ENCODE measurements around the gene USP1.

USP1 gene

DNA sequence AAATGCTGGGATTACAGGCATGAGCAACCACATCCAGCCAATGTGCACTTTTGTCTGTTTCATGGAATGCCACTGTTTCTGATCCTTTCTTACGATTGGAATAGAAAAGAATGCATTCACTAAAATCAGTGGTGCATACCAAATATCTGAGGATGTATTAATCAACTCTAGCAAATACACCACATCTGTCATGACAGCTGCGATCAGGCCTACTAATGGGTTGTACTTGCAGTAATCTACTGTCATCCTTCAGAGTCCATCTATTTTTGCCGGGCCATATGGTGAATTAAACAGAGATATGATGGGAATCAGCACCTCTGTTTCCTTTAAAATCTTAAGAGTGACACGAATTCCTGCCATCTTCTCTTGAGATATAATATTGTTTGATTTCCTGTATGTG is 8.5 kb upstream of the USP1 start:
- DNase-seq (ENCODE audit: low read depth), result no peak

- no peak for DNase-seq (ENCODE audit: low read depth)
Observed at GRCh38 chr1:62429581-62429980, 7.3 kb upstream of the USP1 start.

DNA sequence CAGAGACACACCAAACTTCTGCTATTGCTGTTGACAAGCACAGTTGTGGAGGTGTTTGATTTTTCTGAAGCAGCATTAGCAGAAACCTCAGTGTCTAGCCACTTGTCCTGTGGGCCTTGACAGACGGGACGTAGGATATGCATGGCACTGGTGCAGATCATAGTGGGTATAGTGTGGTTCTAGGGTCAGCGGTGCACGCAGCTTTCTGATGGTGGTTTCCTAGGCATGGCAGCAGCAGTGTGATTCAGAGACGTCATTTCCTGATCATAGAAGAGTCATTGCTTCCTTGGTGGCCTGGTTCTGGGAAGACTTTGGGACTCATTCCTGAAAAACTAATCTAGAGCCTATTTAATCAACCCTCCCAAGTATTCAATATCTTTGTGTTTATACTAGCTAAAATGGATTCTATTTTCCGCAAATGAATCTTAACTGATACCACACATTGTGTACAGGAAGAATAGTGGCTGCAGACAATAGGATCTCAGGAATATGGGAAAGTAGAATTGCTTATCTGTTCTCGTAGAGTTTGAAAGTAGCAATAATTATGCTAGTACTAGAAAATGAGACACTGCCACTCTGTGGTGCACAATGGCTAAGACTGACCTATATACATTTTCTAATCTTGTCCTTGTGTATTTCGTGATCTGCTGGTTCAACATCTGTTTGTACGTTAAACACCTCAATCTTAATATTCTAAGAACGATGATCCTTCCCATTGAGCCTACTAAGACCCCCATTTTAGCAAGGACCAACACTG is 2.8 kb upstream of the USP1 start:
- DNase-seq (ENCODE audit: low read depth), result no peak

DNA sequence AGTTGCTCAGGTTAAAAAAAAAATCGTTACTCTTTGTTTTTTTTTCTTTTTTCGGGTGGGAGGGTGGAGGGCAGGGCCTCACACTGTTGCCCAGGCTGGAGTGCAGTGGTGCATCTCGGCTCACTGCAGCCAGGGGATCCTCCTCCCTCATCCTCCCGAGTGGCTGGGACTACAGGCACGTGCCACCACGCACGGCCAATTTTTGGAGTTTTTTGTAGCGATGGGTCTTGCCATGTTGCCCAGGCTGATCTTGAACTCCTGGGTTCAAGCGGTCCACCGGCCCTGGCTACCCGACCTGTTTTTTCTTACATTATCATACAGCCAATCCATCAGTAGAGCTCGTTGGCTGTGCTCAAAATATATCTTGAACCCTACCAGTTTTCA is 2.2 kb upstream of the USP1 start:
- DNase-seq (ENCODE audit: low read depth), result no peak

DNA sequence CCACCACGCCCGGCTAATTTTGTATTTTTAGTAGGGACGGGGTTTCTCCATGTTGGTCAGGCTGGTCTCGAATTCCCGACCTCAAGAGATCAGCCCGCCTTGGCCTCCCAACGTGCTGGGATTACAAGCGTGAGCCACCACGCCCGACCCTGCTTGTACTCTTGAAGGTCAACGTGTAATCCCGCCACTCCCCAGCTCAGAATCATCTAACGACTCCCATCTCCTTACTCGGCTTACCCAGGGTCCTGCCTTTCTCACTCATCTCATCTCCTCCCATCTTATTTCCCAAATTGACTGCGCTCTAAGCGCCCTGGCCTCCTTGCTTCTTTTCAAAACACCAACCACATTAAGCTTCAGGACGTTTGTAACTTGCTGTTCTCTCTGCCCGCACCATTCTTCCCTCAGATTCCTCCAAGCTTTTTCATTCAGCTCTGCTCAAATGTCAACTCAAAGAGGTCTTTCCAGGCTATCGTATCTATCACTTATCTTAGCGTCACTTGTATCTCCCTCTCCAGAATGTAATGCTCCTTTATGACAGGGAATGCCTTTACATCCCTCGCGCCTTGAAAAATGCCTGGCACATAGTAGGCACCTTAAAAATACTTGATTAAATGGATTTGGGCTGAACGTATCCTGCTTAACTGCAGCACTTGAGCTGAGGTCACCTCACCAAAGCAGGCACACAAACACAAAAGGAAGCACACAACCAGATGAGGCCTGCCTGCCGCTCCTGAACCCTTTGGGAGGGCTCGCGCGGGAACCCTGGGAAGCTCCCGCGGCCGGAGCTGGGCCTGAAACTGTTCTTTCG is 1.4 kb upstream of the USP1 start:
- no peak for DNase-seq (ENCODE audit: low read depth)

- DNase-seq (ENCODE audit: low read depth), result peak; percentile 94
Observed at GRCh38 chr1:62436039-62436465, 797 bp upstream of the USP1 start.

- no peak for DNase-seq (ENCODE audit: low read depth)
Observed at GRCh38 chr1:62437273-62437940, 558 bp downstream of the USP1 start.

GRCh38 chr1:62438163-62438562 is 1.3 kb downstream of the USP1 start:
- no peak for DNase-seq (ENCODE audit: low read depth)

DNA sequence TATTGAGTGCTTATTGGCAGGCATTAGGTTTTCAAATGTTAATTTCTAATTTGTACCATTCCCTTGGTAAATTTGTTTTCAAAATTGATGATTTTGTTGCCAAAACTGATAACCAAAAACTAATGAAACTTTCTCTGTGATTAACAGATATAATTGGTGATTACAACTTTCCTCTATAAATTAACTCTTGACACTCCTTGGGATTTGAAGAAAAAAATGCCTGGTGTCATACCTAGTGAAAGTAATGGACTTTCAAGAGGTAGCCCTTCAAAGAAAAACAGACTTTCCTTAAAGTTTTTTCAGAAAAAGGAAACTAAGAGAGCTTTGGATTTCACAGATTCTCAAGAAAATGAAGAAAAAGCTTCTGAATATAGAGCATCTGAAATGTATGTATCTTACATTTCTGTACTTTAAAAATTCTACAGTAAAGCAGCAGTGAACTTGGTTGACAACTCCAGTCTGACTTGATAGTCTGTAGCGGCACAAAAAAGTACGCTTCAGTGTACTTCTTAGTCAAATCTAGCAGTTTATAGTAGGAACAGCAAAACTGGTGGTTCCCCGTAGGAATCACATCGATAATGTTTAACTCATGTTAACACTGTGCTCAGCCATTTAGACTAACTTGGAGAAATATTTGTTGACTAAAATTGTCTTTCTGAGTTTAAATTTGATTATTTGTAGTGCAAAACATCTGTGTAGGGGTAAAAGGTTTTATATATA is 3.0 kb downstream of the USP1 start:
- DNase-seq (ENCODE audit: low read depth), result no peak

DNA sequence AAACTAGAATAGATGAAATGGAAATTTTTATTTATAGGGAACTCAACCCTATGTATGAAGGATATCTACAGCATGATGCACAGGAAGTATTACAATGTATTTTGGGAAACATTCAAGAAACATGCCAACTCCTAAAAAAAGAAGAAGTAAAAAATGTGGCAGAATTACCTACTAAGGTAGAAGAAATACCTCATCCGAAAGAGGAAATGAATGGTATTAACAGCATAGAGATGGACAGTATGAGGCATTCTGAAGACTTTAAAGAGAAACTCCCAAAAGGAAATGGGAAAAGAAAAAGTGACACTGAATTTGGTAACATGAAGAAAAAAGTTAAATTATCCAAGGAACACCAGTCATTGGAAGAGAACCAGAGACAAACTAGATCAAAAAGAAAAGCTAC is 7.9 kb downstream of the USP1 start:
- DNase-seq (ENCODE audit: low read depth), result no peak

DNA sequence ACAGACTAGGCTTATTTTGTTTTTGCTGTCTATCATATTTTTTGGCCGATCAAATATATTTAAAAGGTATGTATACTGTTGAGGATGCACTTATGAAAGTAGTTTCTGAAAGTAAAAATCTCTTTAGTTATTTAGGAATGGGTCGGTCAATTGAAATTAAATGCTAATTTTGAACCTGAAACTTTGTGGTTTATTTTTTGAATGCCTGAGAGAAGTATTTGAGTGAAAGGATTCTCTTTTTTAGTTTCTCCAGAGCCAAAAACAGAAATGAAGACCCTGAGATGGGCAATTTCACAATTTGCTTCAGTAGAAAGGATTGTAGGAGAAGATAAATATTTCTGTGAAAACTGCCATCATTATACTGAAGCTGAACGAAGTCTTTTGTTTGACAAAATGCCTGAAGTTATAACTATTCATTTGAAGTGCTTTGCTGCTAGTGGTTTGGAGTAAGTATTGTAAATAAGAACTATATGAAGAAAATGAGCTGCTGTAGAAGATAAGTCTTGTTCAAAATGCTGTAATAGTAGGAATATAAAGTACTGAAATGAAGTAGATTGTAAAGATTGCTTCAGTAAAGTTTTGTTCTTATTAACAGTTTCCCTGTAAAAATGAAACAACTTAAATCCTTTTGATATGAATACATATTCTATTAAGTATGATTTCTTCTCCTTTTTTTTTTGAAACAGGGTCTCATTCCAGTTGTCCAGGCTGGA is 11.5 kb downstream of the USP1 start:
- no peak for DNase-seq (ENCODE audit: low read depth)

- no peak for DNase-seq (ENCODE audit: low read depth)
Observed at GRCh38 chr1:62450301-62450700, 13.5 kb downstream of the USP1 start.

DNA sequence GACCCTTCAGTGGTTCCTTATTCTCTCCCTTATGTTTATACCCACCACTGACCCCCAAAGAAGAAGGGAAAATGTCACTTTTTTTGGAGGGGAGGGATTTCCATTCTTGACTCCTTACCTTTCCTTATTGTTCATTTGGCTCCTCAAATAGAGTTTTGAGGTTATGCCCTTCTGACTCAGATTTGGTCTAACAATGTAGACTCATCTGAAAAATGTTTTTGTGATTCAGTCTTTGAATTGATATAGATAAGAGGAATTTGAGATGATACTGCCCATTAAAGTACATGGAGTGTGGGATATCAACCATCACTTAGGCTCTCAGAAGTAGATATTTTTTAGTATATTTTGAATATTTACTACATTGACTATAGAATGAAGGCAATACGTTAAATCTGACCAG is 16.1 kb downstream of the USP1 start:
- DNase-seq (ENCODE audit: low read depth), result no peak

- no peak for DNase-seq (ENCODE audit: low read depth)
Observed at GRCh38 chr1:62457955-62458354, 21.1 kb downstream of the USP1 start.

GRCh38 chr1:62462370-62462769 is 25.5 kb downstream of the USP1 start:
- no peak for DNase-seq (ENCODE audit: low read depth)

DNA sequence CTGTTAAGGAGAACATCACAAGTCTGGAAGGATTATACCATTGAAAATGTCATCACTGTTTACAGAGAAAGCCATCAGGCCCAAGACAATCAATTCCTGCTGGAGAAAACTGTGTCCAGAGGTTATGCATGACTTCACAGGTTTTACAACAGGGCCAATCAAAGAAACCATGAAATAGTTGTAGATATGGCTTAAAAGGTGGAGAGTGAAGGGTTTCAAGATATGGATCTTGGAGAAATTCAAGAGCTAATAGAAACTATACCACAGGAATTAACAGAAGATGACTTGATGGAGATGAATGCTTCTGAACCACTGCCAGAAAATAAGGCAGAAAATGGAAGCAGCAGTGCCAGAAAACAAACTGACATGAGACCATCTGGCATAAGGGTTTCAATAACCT is 30.2 kb downstream of the USP1 start:
- DNase-seq (ENCODE audit: low read depth), result no peak

DNA sequence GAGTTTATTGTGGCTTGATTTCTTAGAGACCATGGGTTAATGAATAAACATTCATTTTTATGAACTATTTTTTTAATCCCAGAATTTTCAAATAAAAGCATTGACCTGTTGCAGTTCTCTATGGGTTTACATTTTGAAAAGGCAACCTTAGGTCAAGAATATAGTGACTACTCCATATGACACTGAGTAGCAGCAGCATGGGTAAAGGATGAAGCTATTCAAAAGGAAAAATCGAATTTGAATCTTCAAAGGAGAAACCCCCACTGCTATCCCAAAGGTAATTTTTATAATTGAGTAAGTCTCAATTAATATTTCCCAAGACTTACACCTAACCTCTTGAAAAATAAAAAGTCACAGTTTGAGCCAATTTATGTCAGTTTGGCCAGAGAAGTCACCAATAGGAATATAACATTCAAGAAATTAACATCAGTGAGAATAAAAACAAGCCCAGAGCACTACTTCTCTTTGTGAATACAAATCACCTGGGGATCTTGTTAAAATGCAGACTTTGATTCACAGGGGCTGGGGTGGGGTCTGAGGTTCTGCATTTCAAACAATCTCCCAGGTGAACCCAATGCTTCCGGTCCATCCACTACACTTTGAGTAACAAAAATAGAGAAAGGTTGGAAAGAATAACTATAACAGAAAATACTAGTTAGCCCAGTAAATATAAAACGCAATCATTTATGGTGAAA is 39.8 kb downstream of the USP1 start:
- DNase-seq (ENCODE audit: low read depth), result no peak

GRCh38 chr1:62481681-62482080 is 44.8 kb downstream of the USP1 start:
- DNase-seq (ENCODE audit: low read depth), result no peak

DNA sequence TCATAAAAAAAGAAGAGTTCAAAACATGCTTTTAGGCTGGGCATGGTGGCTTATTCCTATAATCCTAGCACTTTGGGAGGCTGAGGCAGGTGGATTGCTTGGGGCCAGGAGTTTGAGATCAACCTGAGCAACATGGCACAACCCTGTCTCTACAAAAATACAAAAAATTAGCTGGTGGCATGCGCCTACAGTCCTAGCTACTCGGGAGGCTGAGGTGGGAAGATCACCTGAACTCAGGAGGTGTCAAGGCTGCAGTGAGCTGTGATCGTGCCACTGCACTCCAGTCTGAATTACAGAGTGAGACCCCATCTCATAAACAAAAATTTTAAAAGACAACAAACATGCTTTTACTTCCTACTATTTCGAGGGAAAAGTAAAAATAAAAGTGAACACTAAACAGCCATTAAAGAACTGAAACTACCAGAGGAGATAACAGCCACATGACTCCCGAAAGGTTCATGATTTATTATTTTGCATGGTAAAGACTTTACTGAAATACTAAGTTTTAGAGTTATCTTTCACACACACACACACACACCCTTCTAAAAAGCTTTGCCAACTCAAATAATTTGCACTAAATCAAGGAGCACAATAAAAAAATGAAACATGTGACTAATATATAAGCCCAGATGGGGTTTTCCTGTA is 48.1 kb downstream of the USP1 start:
- no peak for DNase-seq (ENCODE audit: low read depth)

- DNase-seq (ENCODE audit: low read depth), result no peak
Observed at GRCh38 chr1:62487956-62488355, 51.1 kb downstream of the USP1 start.

DNA sequence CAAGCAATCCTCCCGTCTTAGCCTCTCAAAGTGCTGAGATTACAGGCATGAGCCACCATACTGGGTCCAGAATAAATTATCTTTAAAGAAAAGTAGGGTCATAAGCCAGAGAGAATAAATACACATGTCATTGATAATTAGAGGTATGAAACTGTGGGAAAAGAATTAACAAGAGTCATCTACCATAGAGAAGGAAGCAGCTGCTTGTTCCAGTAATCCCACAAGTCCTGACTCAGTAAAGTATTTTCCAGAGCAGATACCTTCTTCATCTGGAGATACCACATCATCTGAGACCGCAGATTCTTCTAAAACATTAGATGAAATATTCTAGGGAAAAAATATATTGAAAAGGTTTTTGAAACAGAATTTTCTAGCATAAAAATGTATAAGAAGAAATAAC is 55.7 kb downstream of the USP1 start:
- no peak for DNase-seq (ENCODE audit: low read depth)
